DND-41 (cell line): ENCODE measurements around the gene TNFRSF19.

Source experiments
- EZH2 ChIP-seq: IDR thresholded peaks from 3 replicates; pipeline ENCODE4 v1.6.1; 2012; ENCODE audit warnings: borderline replicate concordance, low read depth, mild to moderate bottlenecking, moderate library complexity, low read length, inconsistent platforms; ENCODE audit not compliant: severe bottlenecking
- TF ChIP-seq, protein P1 (sequence below): IDR thresholded peaks from 2 replicates; pipeline ENCODE4 v1.5.1; 2012; ENCODE audit warnings: borderline replicate concordance, low read length, moderate library complexity, mild to moderate bottlenecking; ENCODE audit not compliant: poor library complexity, severe bottlenecking; ENCODE audit errors: extremely low read depth

DNA sequence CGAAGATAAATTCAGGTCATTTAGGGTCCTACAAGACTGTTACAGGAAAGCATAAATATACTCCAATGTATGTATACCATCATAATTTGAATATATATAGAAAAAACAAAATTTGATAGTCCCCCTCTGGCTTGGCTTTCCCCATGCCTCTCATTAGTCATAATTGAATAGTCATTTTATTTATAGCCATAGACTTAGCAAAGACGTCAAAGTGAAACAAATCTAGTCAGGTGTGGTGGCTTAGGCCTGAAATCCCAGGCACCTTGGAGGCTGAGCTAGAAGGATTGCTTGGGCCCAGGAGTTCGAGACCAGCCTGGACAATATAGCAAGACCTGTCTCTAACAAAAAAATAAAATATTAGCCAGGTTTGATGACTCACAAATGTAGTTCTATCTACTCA is 141.1 kb downstream of the TNFRSF19 start:
- TF ChIP-seq EZH2: no peak
- TF ChIP-seq, protein P1, sequence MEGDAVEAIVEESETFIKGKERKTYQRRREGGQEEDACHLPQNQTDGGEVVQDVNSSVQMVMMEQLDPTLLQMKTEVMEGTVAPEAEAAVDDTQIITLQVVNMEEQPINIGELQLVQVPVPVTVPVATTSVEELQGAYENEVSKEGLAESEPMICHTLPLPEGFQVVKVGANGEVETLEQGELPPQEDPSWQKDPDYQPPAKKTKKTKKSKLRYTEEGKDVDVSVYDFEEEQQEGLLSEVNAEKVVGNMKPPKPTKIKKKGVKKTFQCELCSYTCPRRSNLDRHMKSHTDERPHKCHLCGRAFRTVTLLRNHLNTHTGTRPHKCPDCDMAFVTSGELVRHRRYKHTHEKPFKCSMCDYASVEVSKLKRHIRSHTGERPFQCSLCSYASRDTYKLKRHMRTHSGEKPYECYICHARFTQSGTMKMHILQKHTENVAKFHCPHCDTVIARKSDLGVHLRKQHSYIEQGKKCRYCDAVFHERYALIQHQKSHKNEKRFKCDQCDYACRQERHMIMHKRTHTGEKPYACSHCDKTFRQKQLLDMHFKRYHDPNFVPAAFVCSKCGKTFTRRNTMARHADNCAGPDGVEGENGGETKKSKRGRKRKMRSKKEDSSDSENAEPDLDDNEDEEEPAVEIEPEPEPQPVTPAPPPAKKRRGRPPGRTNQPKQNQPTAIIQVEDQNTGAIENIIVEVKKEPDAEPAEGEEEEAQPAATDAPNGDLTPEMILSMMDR: no peak
